Stimulated activated CD4-positive, alpha-beta T cell treated with anti-CD3 and anti-CD28 coated beads, Interleukin-15, amount 100 ng/mL, for 1 hour (primary cell): Measurements from ENCODE around the gene ZSWIM4.

Experiments
- DNase-seq, 2 donors: peaks; one replicate each; pipeline ENCODE4 v3.0.0-alpha.2; 2020; ENCODE audit warnings: low read depth in 1 of 2, low spot score in 1 of 2

Gene ZSWIM4

GRCh38 chr19:13872339-13872694 is 77.1 kb downstream of the ZSWIM4 start:
- DNase-seq = no peak

- no peak for DNase-seq
Measured at GRCh38 chr19:13872695-13873389, 77.6 kb downstream of the ZSWIM4 start.

GRCh38 chr19:13873834-13874515 is 78.7 kb downstream of the ZSWIM4 start:
- no peak for DNase-seq

GRCh38 chr19:13875824-13876223 is 80.6 kb downstream of the ZSWIM4 start:
- DNase-seq = no peak

GRCh38 chr19:13876834-13877233 is 81.6 kb downstream of the ZSWIM4 start, which contains the start of gene NANOS3:
Gene NANOS3 (plus strand): TSS chr19:13877134. CDS start chr19:13877249, 115 bp downstream.
- no peak for DNase-seq

- DNase-seq = no peak
Measured at GRCh38 chr19:13877303-13877702, 82.1 kb downstream of the ZSWIM4 start.

- peak; percentile 97 to 99 for DNase-seq
Measured at GRCh38 chr19:13880059-13881043, 85.1 kb downstream of the ZSWIM4 start.

- no peak for DNase-seq
Measured at GRCh38 chr19:13881251-13881691, 86.0 kb downstream of the ZSWIM4 start.
